AG04450 (cell line): ENCODE data around the gene CISH. TPM values are rescaled to one million over a fixed set of nuclear protein-coding genes. Genes with fewer than 3 reads are reported as not detected.

Source experiments
- CTCF ChIA-PET: fragments of 300-600, 350-600 bp; formaldehyde crosslinking; extraction: SDS; loops from one replicate; lab custom pipeline; 2022; ENCODE audit warnings: antibody characterized with exemption, inconsistent platforms; lab: Charles Lee
- POLR2A ChIA-PET: fragments of 350-600 bp; formaldehyde crosslinking; extraction: SDS; loops from one replicate; lab custom pipeline; 2021; ENCODE audit warnings: antibody characterized with exemption, inconsistent platforms; lab: Yijun Ruan, JAX
- DNase-seq: peaks from one replicate; pipeline ENCODE4 v3.0.0-alpha.2; 2011; ENCODE audit warnings: low read depth, low spot score
- H3K27ac ChIP-seq: one replicate; pipeline ENCODE4 v1.5.1; 2012; ENCODE audit warnings: low read depth, low read length, control low read depth
- H3K27me3 ChIP-seq: one replicate; pipeline ENCODE4 v1.6.0; 2012; ENCODE audit warnings: low read length; ENCODE audit not compliant: control insufficient read depth, insufficient read depth
- H3K4me3 ChIP-seq: 2 replicates; pipeline ENCODE4 v1.5.1; 2011; ENCODE audit warnings: mild to moderate bottlenecking, low read depth, low read length, control low read depth
- H3K9me3 ChIP-seq: 2 replicates; pipeline ENCODE4 v1.5.1; 2012; ENCODE audit warnings: low read length; ENCODE audit not compliant: control insufficient read depth, insufficient read depth
- CTCF ChIP-seq: IDR thresholded peaks from 2 replicates; pipeline ENCODE4 v1.5.1; 2011; ENCODE audit warnings: low read depth, low read length, control low read depth, inconsistent platforms
- polyA plus RNA-seq: library from polyadenylated mRNA; depleted of rRNA; stranded (reverse); fragments of >200 nt; gene quantifications from 2 replicates; pipeline ENCODE4 v1.2.3, GENCODE V29; 2011

The CISH gene
- polyA plus RNA-seq, 1 experiment, result 2.4 TPM

GRCh38 chr3:50570508-50571279 lies 40.9 kb downstream of the CISH start:
- POLR2A ChIA-PET, result interaction anchor here (0.6 to 4.1 kb wide), 5 partner anchors 8 to 1053 kb away, joined by 4 to 48 read pairs (median 11); partner anchors contain the start of gene CISH
- Histone ChIP-seq H3K9me3 (no peaks in the 10 kb centered on the region), H3K27ac (no peak overlapping the region), H3K27me3 (no peaks in the 10 kb centered on the region), H3K4me3 (peak overlapping the region; percentile 99)
- CTCF ChIA-PET, result interaction anchor here (0.6 to 14.4 kb wide), 9 partner anchors 8 to 875 kb away, joined by 4 to 436 read pairs (median 6); partner anchors contain the start of genes CISH and MAPKAPK3
- DNase-seq, result no peak
- TF ChIP-seq CTCF, result no peak

- peak within 1 kb of the TSS; percentile 81 for H3K27ac ChIP-seq
- ChIA-PET POLR2A (interaction anchor here (0.5 to 4.1 kb wide), 14 partner anchors 8 to 1418 kb away, joined by 3 to 48 read pairs (median 4); partner anchors contain the start of genes CISH, CYB561D2, MANF and MAPKAPK3), CTCF (interaction anchor here (0.7 to 14.4 kb wide), 3 partner anchors 33 to 222 kb away, joined by 4 to 436 read pairs (median 6); partner anchors contain the start of genes CISH and MAPKAPK3)
- no peak for TF ChIP-seq CTCF
- no peaks in the 10 kb centered on the region for H3K27me3 ChIP-seq
- H3K4me3 ChIP-seq, result peak within 1 kb of the TSS; percentile 99
- H3K9me3 ChIP-seq, result no peaks in the 10 kb centered on the region
- peak; percentile 83 for DNase-seq
Measured at GRCh38 chr3:50568947-50569749, 42.4 kb downstream of the CISH start, which contains the start of gene HEMK1. Gene HEMK1, plus strand, starts transcription at chr3:50569522. Its CDS starts 1,583 bp downstream, at chr3:50571105.

- DNase-seq, result peak; percentile 69
- Histone ChIP-seq H3K9me3 (no peaks in the 10 kb centered on the region), H3K27ac (peak within 1 kb of the TSS; percentile 31), H3K27me3 (no peaks in the 10 kb centered on the region), H3K4me3 (peak within 1 kb of the TSS; percentile 62)
- TF ChIP-seq CTCF, result no peak
- POLR2A ChIA-PET, result interaction anchor here (0.5 to 1.6 kb wide), 6 partner anchors 9 to 932 kb away, joined by 3 to 5 read pairs (median 4); partner anchors contain the start of genes CISH and DCAF1
- CTCF ChIA-PET, result interaction anchor here (0.6 to 14.4 kb wide), 5 partner anchors 10 to 49 kb away, joined by 3 to 436 read pairs (median 8); partner anchors contain the start of genes CISH and MAPKAPK3
Measured at GRCh38 chr3:50567386-50568167, 44.0 kb downstream of the CISH start, which contains the start of gene C3orf18. Gene C3orf18, minus strand, starts transcription at chr3:50567747. Its CDS starts 2,048 bp downstream, at chr3:50565699.

GRCh38 chr3:50567011-50567385 lies 44.6 kb downstream of the CISH start:
- no peak for TF ChIP-seq CTCF
- no peak for DNase-seq
- ChIA-PET POLR2A (interaction anchor here (0.5 to 1.6 kb wide), 6 partner anchors 8 to 933 kb away, joined by 3 to 5 read pairs (median 4); partner anchors contain the start of genes CISH and DCAF1), CTCF (interaction anchor here (0.6 to 14.4 kb wide), 4 partner anchors 17 to 49 kb away, joined by 4 to 436 read pairs (median 12); partner anchors contain the start of genes CISH and MAPKAPK3)
- H3K9me3 ChIP-seq, result no peaks in the 10 kb centered on the region
- H3K27me3 ChIP-seq, result no peaks in the 10 kb centered on the region
- H3K27ac ChIP-seq, result no peak overlapping the region
- peak overlapping the region; percentile 62 for H3K4me3 ChIP-seq
